SKM-1 (cell line): Measurements from ENCODE around the gene MLLT10.
"Not testable (repeated sequence)": the region's sequence is repeated elsewhere in the genome, so short reads cannot be mapped to it uniquely, and the experiment has no call there.

Experiments
- DNase-seq: peaks from one replicate; lab custom pipeline; 2025; ENCODE audit not compliant: unreplicated experiment; lab: John Stamatoyannopoulos, UW

MLLT10 gene

DNA sequence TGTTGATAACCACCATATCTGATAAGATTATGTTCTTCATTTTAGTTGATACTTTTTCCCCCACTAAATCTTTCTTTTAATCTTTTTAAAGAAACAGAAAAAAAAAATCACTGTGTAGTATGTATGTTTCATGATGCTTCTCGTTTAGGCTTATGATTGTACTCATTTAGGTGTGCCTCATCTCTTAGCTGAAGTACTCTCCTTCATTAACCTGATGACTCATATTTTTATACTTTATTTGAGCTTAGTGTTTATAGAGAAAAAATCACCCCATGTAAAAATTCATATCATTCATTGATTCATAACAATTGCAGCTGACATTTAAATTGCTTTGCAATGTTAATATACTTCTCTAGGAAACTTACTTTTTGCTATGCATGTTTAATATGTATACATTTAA lies 158.9 kb downstream of the MLLT10 start:
- no peak for DNase-seq

DNA sequence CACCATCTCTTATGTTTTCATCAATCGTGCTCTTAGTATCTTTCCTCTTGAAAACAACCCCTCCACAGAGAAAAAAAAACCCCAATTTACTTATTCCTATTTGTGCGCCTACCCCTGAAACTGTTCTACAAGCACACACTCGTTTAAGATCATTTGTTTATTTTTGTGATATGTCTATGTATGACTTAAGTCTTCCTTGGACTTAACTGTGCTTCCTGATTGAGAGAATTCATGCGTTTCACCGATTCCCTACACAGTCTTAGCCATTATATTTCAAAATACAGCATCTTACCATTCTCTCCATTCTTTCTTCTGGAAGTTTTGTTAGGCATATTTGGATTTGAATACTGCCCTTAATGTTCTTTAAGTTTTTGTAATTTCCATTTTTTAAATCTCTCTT lies 159.4 kb downstream of the MLLT10 start:
- no peak for DNase-seq

DNA sequence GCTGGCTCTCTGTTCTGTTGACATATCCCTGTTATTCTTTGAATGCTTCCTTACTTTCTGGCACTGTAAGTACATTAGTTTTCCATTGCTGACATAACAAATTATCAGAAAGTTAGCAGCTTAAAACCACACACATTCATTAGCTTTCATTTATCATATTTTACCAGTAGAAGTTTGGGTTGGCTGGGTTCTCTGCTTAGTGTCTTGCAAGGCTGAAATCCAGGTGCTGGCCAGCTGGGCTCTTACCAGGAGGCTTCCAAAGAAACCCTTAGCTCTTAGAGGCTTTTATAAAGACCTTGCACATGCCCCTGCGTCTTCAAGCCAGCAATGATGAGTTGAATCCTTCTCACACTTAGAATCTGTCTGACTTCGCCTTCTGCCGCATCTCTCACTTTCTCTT lies 160.6 kb downstream of the MLLT10 start:
- DNase-seq: no peak

DNA sequence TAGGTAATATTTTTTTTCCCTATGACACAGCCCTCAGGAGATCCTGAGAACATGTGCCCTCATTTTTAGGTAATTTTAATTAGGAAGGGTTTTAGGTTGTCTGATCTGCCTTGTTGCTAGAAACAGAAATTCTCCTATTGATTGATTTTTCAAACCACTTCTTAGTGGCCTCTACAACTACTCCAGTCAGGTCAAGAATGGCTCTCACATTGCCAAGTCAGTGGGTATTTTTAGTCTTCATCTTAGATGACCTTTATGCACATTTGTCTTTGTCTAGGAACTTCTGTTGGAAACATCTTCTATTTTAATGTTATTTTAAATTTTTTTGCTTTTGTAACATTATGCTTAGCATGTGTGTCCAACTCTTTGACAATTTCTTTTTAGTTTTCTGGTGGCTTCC lies 162.3 kb downstream of the MLLT10 start:
- no peak for DNase-seq

DNA sequence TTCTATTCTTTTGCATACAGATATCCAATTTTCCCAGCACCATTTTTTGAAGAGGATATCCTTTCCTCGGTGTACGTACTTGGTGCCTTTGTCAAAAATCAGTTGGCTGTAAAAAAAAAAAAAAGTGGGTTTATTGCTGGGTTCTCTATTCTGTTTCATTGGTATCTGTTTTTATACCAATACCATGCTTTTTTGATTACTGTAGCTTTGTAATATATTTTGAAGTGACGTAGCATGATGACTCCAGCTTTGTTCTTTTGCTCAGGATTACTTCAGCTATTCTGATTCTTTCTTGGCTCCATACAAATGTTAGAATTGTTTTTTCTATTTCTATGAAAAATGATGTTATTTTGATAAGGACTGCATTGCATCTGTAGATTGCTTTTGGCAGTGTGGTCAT lies 165.5 kb downstream of the MLLT10 start:
- DNase-seq: no peak

DNA sequence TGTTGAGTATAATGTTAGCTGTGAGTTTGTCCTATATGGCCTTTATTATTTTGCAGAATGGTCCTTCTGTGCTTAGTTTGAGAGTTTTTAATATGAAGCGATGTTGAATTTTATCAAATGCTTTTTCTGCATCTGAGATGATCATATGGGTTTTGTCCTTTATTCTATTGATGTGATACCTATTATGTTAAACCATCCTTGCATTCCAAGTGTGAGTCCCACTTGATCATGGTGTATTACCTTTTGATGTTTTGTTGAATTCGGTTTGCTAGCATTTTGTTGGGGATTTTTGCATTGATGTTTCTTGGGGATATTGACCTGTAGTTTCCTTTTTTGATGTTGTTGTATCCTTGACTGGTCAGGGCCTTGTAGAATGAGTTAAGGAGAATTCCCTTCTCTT lies 166.4 kb downstream of the MLLT10 start:
- no peak for DNase-seq

DNA sequence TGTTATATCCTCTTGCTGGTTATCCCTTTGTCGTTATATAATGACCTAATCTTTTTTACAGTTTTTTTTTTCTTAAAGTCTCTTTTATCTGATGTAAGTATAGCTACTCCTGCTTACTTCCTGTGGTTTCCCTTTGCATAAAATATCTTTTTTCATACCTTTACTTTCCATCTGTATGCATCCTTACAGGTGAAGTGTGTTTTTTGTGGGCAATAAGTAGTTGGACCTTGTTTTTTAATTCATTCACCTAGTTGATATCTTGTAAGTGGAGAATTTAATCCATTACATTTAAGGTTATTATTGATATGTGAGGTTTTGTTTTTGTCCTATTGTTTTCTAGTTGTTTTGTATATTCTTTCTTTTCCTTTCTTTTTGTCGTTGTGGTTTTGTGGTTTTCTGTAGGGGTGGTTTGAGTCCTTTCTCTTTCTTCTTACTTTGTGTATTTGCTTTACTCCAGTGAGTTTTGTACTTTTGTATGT lies 168.6 kb downstream of the MLLT10 start:
- DNase-seq: no peak

DNA sequence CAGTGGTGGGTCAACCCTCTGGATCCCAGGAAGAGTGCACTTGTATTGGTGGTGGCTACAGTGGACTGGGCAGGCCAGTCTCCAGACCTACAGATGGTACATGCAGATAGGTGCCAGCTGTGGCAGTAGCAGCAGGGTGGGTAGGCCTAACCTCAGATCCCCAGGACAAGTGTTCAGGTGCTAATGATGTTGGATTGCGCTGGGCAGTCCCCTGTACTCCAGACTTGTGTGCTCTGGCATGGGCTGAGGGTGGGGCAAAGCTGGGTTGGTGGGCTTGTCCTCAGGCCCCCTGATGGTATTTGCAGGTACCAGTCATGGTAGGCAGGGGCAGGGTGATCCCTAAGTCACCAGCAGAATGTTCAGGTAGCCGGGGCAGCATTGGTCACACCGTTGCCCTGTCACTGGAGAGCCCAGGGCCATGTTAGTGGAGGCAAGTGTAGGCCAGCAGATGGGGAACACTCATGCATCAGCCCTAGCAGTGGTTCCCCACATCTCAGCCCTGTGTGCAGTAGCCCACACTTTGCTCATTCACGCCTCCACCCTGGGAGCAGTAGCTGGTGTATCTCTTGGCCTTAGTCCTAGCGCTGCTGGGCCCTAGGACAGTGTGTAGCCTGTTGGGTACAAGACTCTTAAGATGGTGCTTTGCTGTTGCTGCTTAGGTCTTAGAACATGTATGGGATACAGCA lies 171.3 kb downstream of the MLLT10 start:
- DNase-seq: no peak

DNA sequence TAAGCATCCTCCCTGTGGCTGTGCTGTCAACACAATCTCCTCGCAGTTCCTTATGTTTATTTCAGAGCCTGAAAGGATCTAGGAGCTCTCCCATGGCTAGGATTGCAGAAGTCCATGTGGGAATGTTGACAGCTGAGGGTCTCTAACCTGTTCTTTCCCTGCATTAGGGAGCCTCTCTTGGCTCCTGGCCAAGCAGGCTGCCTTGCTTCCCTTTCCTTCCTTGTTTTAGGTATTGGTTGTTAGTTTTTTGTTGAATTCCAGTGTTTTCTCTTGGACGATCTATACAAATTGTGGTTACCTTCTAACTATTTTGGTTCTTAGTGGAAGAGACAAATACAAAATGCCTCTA lies 171.8 kb downstream of the MLLT10 start:
- DNase-seq: no peak

DNA sequence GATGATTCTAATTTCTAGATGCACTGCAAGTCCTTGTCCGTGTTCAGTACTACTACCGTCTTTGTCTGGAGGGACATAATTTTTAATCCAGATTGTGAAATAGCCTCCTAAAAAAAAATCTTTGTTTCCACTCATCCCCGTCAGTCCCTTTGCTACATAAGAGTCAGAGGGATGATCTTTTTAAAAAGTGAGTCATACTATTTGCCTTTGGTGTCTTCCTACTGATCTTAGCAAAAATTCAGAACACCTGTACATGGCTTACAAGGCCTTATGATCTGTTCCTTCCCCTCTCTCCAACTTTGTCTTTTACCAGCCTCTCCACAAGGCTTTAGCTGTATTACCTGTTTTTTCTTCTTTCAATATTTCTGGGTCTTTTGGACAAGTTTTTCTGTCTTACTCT lies 173.5 kb downstream of the MLLT10 start:
- DNase-seq: no peak

DNA sequence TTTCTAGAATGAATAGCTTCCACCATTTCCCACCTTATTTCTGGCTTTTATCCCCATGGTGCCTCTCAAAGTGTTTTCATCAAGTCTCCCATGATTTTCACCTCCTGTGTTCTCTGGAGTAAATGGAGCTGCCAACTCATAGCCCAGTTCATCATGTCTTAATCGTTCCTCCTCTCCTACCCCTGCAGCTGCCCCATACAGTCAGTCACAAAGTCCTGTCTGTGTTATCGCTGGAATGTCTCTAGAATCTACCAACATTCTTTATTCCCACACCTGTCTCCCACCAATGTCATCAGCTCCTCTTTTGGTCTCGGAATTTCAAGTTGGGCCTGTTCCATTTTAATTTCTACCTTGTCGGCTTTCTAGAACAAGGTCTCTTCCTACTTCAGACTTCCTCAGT lies 178.9 kb downstream of the MLLT10 start:
- DNase-seq: no peak

DNA sequence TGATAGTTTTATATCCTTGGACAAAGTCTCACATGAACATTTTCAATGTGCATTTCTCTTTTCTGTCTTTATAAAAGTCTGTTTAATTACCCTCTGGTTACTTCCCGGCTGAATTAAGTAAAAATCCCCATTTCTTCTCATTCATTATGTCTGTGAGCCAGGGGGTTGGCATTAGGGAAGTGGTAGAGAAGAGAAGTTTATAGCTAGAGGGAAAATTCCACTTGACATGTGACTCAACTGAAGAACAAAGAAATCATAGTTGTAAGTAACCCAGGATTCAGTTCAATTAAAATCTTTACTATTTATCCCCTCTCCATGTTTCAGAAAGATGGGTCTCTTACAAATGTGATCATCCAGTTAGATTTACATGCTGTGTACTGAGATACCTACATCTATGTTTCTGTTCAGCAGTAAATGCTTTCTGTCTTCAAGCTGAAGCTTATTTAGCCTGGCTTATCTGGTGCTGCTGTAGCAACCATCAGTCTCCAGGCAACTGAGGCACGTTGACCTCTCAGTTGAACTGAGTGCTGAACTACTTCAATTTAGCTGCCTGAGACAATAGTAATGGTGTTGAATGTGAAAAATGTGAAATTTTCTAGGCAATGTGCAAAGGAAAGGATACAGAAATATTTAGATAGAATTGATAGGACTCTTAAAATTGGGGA lies 181.6 kb downstream of the MLLT10 start:
- DNase-seq: no peak

DNA sequence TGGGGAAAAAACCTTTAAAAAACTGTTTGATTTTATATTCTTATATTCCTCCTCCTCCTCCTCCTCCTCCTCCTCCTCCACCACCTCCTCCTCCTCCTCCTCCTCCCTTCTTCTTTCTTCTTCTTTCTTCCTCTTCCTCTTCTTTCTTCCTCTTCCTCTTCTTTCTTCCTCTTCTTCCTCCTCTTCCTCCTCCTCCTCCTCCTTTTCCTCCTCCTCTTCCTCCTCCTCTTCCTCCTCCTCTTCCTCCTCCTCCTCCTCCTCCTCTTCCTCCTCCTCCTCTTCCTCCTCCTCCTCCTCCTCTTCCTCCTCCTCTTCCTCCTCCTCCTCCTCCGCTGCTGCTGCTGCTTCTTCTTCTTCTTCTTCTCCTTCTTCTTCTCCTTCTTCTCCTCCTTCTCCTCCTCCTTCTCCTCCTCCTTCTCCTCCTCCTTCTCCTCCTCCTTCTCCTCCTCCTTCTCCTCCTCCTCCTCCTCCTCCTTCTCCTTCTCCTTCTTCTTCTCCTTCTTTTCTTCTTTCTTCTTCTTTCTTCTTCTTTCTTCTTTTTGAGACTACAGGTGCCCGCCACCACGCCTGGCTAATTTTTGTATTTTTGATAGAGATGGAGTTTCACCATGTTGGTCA lies 183.5 kb downstream of the MLLT10 start:
- DNase-seq: not testable (repeated sequence)

DNA sequence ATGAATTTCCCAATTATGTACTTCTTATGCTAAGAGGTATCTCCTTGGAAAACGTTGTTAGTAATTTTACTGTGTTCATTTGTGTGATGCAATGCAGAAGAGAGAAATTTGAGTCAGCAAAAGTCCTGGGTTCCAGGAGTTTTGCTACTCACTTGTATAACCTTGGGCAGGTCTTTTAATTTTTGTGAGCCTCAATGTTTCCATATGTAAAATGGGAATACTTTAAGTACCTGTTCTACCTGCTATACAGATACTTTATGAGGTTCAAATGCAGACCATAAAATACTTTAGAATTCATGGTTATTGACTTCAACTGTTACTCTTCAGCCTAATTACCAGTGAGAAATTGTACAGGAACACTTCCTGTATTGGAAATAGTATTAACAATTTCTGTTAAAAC lies 185.5 kb downstream of the MLLT10 start:
- DNase-seq: no peak

DNA sequence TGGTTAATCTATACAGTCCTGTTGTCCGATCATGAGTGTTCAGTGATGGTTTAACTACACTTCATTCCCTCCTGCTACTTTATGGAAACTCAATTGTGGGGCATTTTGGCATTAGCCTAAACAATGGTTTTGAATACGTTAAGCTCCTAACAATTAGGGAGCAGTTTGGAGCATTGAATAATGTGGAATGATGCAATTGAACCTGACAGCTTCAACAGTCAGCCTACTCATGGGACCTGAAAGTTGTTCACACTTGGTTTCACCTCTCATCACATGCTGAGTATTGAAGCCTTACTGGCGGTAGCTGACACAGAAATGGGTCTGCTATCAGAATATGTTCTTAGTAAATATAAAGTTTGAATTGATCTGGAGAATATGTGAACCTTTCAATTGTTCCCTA lies 186.1 kb downstream of the MLLT10 start:
- DNase-seq: no peak

DNA sequence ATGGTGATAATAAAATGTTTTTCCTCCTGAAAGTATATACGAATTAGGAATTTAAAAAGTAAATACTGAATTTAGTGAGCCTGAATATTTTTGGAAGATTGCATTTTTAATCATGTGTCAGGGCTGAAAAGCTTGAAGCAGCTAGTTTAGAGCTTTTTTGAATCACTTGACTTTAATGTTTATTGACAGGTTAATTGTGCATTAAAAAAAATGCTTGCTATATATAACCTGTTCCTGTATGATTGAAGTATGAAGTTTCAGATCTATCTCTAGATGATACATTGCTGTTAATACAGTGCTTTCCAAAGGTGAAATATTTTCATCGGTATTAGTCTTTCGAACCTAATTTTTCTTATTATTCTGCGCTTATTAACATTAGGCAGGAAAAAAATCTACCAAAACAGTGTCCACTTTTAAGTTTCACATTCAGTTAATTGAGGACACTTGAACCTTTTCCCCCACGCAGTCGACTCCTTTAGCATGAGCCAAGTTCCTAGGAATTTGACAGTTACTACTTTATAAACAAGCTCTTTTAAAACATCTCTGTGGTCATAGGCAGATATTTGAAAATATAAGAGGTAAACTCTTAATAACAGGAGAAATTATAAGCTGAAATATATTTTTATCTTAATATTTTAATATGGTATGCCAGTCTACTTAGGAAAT lies 187.1 kb downstream of the MLLT10 start:
- no peak for DNase-seq

DNA sequence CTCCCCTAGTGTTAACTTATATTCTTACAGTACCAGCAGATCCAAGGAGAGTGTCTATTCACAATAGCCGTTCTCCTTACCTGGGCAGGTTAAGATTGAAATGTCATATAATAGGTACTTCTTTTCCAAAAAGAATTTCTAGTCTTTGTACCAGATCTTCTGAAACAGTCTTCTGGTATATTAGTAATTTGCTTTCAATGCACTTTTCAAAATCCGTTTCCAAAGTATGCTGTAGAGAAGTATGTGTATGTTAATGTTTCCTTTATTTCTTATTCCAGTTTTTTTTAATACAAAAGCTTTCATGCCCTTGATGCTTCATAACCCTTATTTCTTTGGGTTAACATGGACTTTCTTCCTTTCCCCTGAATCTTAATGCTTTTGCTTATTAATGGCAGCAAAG lies 188.2 kb downstream of the MLLT10 start:
- DNase-seq: no peak

DNA sequence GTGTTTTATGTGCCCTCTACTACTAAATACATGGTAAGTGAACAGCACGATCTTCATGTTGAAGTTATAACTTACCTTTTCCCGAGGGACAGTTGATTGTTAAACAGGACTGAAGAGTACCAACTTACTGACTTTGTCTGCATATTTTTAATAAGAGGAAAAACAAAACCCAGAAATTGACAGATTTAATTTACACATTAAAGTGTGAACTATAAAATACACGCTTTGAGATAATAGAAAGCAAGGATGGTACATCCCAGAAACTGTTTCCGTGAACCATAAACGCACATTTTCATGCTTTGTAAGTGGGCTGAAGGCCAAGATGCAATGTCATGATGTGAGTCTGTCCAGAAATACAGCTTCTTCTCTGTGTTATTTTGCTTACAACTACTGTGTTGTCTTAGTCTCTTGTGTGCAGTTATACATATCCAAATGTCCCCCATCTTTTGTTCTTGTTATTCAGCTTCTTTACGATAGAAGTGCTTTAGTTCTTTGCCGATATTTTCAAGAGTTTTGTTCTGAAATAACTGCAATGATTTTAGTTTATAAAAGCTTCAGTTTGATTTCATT lies 190.1 kb downstream of the MLLT10 start:
- DNase-seq: no peak

DNA sequence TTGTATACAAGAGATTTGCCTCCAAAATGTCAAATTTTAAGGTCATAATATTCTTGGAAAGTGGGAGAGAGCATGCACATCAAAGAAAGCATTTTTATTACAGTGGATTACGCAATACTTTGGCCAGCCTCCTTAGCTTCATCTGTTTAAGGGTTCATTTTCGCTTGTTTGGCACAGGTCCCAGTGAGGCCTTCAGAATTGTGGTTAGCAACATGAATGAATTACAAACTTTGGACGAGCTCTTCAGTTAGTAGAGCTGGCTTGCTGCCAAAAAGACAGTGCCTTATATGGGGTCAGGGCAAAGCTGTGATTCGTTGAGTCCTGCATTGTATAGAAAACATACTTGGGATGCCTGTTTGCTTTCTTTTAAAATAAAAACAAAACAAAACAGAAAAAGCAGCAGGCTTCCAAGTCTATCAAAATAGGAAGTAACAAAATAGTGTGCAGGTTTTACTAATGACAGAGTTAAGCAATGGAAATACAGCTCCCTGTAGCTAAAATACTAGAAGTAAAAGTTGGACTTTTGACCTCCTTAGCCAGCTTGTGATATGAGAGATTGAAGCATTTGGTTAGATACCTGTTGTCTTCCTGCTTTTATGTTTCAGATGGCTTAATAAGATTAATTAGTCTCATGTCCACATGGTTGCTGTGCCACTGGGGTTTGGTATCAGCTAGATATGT lies 190.8 kb downstream of the MLLT10 start:
- DNase-seq: peak; percentile 47

DNA sequence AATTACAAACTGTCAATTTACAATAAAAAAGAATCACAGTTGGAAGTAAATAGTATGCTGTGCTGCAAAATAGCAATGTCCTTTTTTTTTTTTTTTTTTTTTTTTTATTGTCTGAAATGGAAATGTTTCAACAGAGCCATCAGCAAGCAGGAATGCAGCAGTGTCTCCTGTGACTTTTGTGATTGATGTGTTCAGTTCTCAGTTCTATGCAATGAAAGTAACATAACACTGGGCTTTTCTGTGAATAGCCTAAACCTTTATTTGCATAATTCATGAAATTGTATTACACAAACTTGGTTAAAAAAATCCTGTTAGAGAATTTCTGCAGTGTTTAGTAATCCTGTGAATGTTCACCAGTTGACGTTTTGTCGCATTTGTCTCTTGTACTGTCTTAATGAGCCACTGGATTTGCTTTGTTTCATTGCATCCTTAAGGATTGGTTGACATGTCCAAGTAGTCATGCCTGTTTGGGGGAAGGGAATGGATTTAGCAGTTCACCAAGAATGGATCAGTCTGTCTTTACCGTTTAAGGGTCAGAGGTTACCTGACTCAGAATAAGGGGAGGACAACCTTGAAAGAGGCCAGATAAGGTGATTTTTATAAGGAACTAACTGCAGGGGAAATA lies 192.7 kb downstream of the MLLT10 start:
- no peak for DNase-seq
